HepG2 (cell line): ENCODE results near the gene LRRN4CL. TPM values are rescaled to one million over a fixed set of nuclear protein-coding genes. Genes with fewer than 3 reads are reported as not detected.
A peak's percentile ranks its signal among the peaks of the same experiment; 100 is the strongest.

Experiments
- ATF7-NPFF ChIP-seq: sonication (generic); formaldehyde crosslinking; IDR thresholded peaks from 2 replicates; pipeline ENCODE4 v1.8.1; 2023; ENCODE audit warnings: mild to moderate bottlenecking, low read depth, missing genetic modification reagents, moderate library complexity
- BRD4 ChIP-seq: sonication (generic); formaldehyde crosslinking; IDR thresholded peaks from 2 replicates; pipeline ENCODE4 v1.4.0; 2020; ENCODE audit warnings: missing genetic modification reagents
- DNMT3B ChIP-seq: conservative IDR thresholded peaks from 2 replicates; pipeline ENCODE4 v1.6.1; 2016; ENCODE audit warnings: missing biosample characterization, control low read depth
- ETV6 ChIP-seq: sonication (generic); formaldehyde crosslinking; conservative IDR thresholded peaks from 2 replicates; pipeline ENCODE4 v1.4.0; 2020; ENCODE audit warnings: missing genetic modification reagents
- GATAD2A ChIP-seq: IDR thresholded peaks from 2 replicates; pipeline ENCODE4 v1.6.1; 2016
- HOXA9 ChIP-seq: sonication (generic); formaldehyde crosslinking; IDR thresholded peaks from 2 replicates; pipeline ENCODE4 v1.8.1; 2022; ENCODE audit warnings: missing genetic modification reagents, mild to moderate bottlenecking, moderate library complexity, borderline replicate concordance
- MIXL1 ChIP-seq: IDR thresholded peaks from 2 replicates; pipeline ENCODE4 v1.6.1; 2016
- MLLT10 ChIP-seq: sonication (generic); formaldehyde crosslinking; IDR thresholded peaks from 2 replicates; pipeline ENCODE4 v1.4.0; 2020; ENCODE audit warnings: missing genetic modification reagents
- MTA3 ChIP-seq: sonication (generic); formaldehyde crosslinking; IDR thresholded peaks from 2 replicates; pipeline ENCODE4 v1.4.0; 2020; ENCODE audit warnings: missing genetic modification reagents
- SIN3A ChIP-seq: IDR thresholded peaks from 2 replicates; pipeline ENCODE4 v1.6.1; 2011; ENCODE audit warnings: low read depth, mild to moderate bottlenecking, control low read depth, low read length, borderline replicate concordance
- TCF7L2 ChIP-seq: IDR thresholded peaks from 2 replicates; pipeline ENCODE4 v1.6.1; 2011; ENCODE audit warnings: mild to moderate bottlenecking, low read depth, low read length, moderate library complexity
- TP53 ChIP-seq: sonication (generic); formaldehyde crosslinking; conservative IDR thresholded peaks from 2 replicates; pipeline ENCODE4 v1.4.0; 2020; ENCODE audit warnings: missing genetic modification reagents
- ZFP82 ChIP-seq: sonication (generic); formaldehyde crosslinking; IDR thresholded peaks from 2 replicates; pipeline ENCODE4 v1.5.1; 2020; ENCODE audit warnings: mild to moderate bottlenecking, missing genetic modification reagents, borderline replicate concordance
- ZNF124 ChIP-seq: sonication (generic); formaldehyde crosslinking; IDR thresholded peaks from 2 replicates; pipeline ENCODE4 v1.4.0; 2020; ENCODE audit warnings: missing genetic modification reagents
- ZNF143 ChIP-seq: sonication (generic); formaldehyde crosslinking; IDR thresholded peaks from 2 replicates; pipeline ENCODE4 v1.4.0; 2020; ENCODE audit warnings: missing genetic modification reagents
- ZNF468 ChIP-seq: sonication (generic); formaldehyde crosslinking; IDR thresholded peaks from 2 replicates; pipeline ENCODE4 v1.8.0; 2022; ENCODE audit warnings: mild to moderate bottlenecking, moderate library complexity, missing genetic modification reagents
- ZSCAN20 ChIP-seq: sonication (generic); formaldehyde crosslinking; IDR thresholded peaks from 2 replicates; pipeline ENCODE4 v1.4.0; 2020; ENCODE audit warnings: missing genetic modification reagents, mild to moderate bottlenecking, borderline replicate concordance
- polyA plus RNA-seq, 8 experiments: library from polyadenylated mRNA; depleted of rRNA in 3 of 8; stranded (reverse) in 7 of 8; unstranded in 1 of 8; fragments of >200 nt; fragmentation: Illumina TruSeq in 4 of 8; extraction: Trizol in 4 of 8; gene quantifications; 2 replicates each; pipeline versions ENCODE4 v1.2.1 to v1.2.3, GENCODE V29; 2011 to 2016; ENCODE audit warnings: low read depth in 4 of 8, missing spikeins in 1 of 8, mixed read lengths in 1 of 8; ENCODE audit not compliant: insufficient read depth in 1 of 8
- total RNA-seq, 5 experiments: library from RNA; depleted of rRNA; stranded (reverse); fragments of >200 nt; fragmentation: Illumina TruSeq; extraction: Trizol; gene quantifications; 2 replicates each; pipeline ENCODE4 v1.2.3, GENCODE V29; 2016; ENCODE audit warnings: low read depth in 1 of 5
- TF ChIP-seq, protein P1 (sequence below): sonication (generic); formaldehyde crosslinking; IDR thresholded peaks from 2 replicates; pipeline ENCODE4 v1.4.0; 2020; ENCODE audit warnings: mild to moderate bottlenecking, missing genetic modification reagents, borderline replicate concordance
- TF ChIP-seq, protein P2 (sequence below): IDR thresholded peaks from 2 replicates; pipeline ENCODE4 v1.6.1; 2012; ENCODE audit warnings: low read depth, low read length, improper control_type of control experiment
- TF ChIP-seq, protein P3 (sequence below): sonication (generic); formaldehyde crosslinking; IDR thresholded peaks from 2 replicates; pipeline ENCODE4 v1.5.1; 2020; ENCODE audit warnings: mild to moderate bottlenecking, missing genetic modification reagents, moderate library complexity

Gene LRRN4CL
- total and polyA plus RNA-seq, 2 of the 13 experiments (the other 11 are each of a cell fraction or from before 2014, with no cell fraction given), result 0.11 TPM; not detected in 1

DNA sequence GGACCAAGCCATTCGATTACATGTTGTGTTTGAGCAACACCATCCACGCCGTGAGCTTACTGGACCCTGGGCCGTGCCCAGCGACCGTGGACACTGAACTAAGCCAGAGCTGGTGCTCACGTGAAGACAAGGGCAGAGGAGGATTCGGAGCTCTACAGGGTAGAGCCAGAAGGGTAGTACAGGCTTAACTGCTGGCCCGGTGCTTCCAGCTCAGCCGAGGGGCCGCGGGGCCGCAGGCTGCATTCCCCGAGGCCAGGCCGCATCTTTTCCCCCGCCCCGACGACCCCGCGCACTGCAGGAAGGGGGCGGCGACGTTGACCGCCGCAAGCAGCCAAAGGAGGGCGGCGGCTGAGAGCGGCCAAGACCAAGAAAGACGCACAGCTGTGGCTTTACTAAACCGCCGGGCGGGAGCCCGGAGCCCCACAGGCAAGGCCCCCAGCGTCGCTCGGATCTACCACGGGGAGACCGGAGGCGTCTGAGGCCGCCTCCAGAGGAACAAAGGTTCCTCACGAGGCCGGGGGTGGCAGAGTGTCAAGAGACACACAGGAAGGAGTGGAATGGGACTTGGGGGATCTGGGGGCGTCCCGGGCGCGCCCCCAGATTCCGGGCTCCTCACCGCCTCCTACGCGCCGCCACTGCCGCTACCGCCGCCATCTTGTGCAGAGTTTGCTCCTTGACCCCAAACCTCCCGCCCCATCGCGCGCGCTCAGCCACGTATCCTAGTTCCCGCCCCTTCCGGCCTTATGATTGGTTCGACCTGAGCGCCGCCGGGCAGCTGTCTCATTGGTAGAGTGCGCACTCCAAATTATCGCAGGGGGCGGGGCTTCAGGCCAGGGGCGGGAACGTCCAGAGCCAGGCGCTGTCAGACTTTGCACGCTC, 43.1 kb downstream of the LRRN4CL start, which contains the start of gene GANAB (continued):
- TF ChIP-seq, protein P1, sequence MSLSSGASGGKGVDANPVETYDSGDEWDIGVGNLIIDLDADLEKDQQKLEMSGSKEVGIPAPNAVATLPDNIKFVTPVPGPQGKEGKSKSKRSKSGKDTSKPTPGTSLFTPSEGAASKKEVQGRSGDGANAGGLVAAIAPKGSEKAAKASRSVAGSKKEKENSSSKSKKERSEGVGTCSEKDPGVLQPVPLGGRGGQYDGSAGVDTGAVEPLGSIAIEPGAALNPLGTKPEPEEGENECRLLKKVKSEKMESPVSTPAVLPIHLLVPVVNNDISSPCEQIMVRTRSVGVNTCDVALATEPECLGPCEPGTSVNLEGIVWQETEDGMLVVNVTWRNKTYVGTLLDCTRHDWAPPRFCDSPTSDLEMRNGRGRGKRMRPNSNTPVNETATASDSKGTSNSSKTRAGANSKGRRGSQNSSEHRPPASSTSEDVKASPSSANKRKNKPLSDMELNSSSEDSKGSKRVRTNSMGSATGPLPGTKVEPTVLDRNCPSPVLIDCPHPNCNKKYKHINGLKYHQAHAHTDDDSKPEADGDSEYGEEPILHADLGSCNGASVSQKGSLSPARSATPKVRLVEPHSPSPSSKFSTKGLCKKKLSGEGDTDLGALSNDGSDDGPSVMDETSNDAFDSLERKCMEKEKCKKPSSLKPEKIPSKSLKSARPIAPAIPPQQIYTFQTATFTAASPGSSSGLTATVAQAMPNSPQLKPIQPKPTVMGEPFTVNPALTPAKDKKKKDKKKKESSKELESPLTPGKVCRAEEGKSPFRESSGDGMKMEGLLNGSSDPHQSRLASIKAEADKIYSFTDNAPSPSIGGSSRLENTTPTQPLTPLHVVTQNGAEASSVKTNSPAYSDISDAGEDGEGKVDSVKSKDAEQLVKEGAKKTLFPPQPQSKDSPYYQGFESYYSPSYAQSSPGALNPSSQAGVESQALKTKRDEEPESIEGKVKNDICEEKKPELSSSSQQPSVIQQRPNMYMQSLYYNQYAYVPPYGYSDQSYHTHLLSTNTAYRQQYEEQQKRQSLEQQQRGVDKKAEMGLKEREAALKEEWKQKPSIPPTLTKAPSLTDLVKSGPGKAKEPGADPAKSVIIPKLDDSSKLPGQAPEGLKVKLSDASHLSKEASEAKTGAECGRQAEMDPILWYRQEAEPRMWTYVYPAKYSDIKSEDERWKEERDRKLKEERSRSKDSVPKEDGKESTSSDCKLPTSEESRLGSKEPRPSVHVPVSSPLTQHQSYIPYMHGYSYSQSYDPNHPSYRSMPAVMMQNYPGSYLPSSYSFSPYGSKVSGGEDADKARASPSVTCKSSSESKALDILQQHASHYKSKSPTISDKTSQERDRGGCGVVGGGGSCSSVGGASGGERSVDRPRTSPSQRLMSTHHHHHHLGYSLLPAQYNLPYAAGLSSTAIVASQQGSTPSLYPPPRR (CRISPR knock-in tag), result no peak; the same call in 1 of the 2 replicates
- TF ChIP-seq MIXL1 (peak; percentile 18; the same call in 1 of the 2 replicates), SIN3A (peak; percentile 91; the same call in 1 of the 2 replicates), GATAD2A (CRISPR knock-in tag) (no peak), DNMT3B (CRISPR knock-in tag) (no peak), ZFP82 (CRISPR knock-in tag) (peak; percentile 85), BRD4 (CRISPR knock-in tag) (no peak), MTA3 (CRISPR knock-in tag) (no peak), ZSCAN20 (no peak), ETV6 (CRISPR knock-in tag) (0 out of 2 replicates have a peak, but pooled peaks have one; percentile 20), HOXA9 (CRISPR knock-in tag) (no peak), ATF7-NPFF (CRISPR knock-in tag) (no peak), MLLT10 (CRISPR knock-in tag) (no peak), TP53 (CRISPR knock-in tag) (no peak), ZNF124 (CRISPR knock-in tag) (no peak), TCF7L2 (no peak), ZNF143 (CRISPR knock-in tag) (no peak), ZNF468 (CRISPR knock-in tag) (no peak)
- TF ChIP-seq, protein P2, sequence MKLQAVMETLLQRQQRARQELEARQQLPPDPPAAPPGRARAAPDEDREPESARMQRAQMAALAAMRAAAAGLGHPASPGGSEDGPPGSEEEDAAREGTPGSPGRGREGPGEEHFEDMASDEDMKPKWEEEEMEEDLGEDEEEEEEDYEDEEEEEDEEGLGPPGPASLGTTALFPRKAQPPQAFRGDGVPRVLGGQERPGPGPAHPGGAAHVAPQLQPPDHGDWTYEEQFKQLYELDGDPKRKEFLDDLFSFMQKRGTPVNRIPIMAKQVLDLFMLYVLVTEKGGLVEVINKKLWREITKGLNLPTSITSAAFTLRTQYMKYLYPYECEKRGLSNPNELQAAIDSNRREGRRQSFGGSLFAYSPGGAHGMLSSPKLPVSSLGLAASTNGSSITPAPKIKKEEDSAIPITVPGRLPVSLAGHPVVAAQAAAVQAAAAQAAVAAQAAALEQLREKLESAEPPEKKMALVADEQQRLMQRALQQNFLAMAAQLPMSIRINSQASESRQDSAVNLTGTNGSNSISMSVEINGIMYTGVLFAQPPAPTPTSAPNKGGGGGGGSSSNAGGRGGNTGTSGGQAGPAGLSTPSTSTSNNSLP, result no peak
- TF ChIP-seq, protein P3, sequence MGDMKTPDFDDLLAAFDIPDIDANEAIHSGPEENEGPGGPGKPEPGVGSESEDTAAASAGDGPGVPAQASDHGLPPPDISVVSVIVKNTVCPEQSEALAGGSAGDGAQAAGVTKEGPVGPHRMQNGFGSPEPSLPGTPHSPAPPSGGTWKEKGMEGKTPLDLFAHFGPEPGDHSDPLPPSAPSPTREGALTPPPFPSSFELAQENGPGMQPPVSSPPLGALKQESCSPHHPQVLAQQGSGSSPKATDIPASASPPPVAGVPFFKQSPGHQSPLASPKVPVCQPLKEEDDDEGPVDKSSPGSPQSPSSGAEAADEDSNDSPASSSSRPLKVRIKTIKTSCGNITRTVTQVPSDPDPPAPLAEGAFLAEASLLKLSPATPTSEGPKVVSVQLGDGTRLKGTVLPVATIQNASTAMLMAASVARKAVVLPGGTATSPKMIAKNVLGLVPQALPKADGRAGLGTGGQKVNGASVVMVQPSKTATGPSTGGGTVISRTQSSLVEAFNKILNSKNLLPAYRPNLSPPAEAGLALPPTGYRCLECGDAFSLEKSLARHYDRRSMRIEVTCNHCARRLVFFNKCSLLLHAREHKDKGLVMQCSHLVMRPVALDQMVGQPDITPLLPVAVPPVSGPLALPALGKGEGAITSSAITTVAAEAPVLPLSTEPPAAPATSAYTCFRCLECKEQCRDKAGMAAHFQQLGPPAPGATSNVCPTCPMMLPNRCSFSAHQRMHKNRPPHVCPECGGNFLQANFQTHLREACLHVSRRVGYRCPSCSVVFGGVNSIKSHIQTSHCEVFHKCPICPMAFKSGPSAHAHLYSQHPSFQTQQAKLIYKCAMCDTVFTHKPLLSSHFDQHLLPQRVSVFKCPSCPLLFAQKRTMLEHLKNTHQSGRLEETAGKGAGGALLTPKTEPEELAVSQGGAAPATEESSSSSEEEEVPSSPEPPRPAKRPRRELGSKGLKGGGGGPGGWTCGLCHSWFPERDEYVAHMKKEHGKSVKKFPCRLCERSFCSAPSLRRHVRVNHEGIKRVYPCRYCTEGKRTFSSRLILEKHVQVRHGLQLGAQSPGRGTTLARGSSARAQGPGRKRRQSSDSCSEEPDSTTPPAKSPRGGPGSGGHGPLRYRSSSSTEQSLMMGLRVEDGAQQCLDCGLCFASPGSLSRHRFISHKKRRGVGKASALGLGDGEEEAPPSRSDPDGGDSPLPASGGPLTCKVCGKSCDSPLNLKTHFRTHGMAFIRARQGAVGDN (CRISPR knock-in tag), result peak; percentile 76
